ENCODE results near the gene SYCN.

DNA sequence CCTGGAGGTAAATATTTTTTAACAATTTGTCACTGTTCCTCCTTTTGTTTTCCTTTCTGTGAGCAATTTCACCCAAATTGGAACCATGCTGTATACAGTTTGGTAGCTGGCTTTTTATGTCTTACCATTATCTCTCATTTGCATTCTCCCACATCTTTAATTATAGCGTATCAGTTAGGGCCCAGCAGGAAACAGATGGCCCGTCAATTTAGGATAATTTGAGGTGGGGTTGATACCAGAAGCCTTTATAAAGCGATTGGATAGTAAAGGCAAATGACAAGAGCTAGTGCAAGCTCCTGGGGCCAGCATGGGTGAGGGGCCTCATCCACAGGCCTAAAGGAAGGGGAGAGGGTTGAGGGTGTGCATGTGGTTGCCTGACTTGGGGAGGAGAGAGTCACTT lies 48.4 kb upstream of the SYCN start:
- TF ChIP-seq CTCF (IDR thresholded peaks at IDR 0.05; ENCODE audit: control extremely low read depth in 1 of 3, insufficient read depth in 1 of 3, low read depth in 1 of 3, low read length in 3 of 3) = no peak
- TF ChIP-seq CREB1 (IDR thresholded peaks at IDR 0.05) = no peak
- TF ChIP-seq TEAD4 (IDR thresholded peaks at IDR 0.05; ENCODE audit: low read depth, low read length) = no peak
- TF ChIP-seq EP300 (IDR thresholded peaks at IDR 0.05; ENCODE audit: borderline replicate concordance in 1 of 2, low read depth in 2 of 2, low read length in 2 of 2) = no peak
- TF ChIP-seq USF2 (IDR thresholded peaks at IDR 0.05; ENCODE audit: low read length) = no peak
- TF ChIP-seq POLR2AphosphoS5 (IDR thresholded peaks at IDR 0.05; ENCODE audit: low read depth, low read length) = no peak
- no peak for TF ChIP-seq CEBPB (IDR thresholded peaks at IDR 0.05; ENCODE audit: low read depth, low read length)
- no peak for TF ChIP-seq POLR2A (IDR thresholded peaks at IDR 0.05; ENCODE audit: control extremely low read depth in 1 of 2, low read depth in 2 of 2, low read length in 2 of 2)
- no peak for TF ChIP-seq CHD2 (IDR thresholded peaks at IDR 0.05; ENCODE audit: low read length)
- TF ChIP-seq, protein P1, sequence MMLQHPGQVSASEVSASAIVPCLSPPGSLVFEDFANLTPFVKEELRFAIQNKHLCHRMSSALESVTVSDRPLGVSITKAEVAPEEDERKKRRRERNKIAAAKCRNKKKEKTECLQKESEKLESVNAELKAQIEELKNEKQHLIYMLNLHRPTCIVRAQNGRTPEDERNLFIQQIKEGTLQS (IDR thresholded peaks at IDR 0.05; ENCODE audit: insufficient read depth, low read depth, low read length) = no peak

Measured in H1 (cell line).